ENCODE data around the gene PPFIBP1. TPM values are rescaled to one million over a fixed set of nuclear protein-coding genes. Genes with fewer than 3 reads are reported as not detected.

Gene PPFIBP1
- total and polyA plus RNA-seq, 2 of the 13 experiments (the other 11 are each of a cell fraction or from before 2014, with no cell fraction given): 16.2 to 21.8 TPM

GRCh38 chr12:27685274-27685673, 161.3 kb downstream of the PPFIBP1 start:
- POLR2A ChIA-PET: no interaction called here
- Histone ChIP-seq H4K20me1 (ENCODE audit: insufficient read depth, low read length) (no peaks in the 10 kb centered on the region), H3K9ac (ENCODE audit: insufficient read depth, low read depth, low read length) (no peak overlapping the region), H3K79me2 (ENCODE audit: insufficient read depth, low read length) (no peaks in the 10 kb centered on the region), H3K4me3 (replicated peaks in 1 of 3; ENCODE audit: insufficient read depth in 1 of 3, low read depth in 2 of 3, low read length in 3 of 3) (no peak overlapping the region), H3K4me2 (ENCODE audit: low read depth, low read length) (no peak overlapping the region), H2AFZ (ENCODE audit: low read length) (no peak overlapping the region), H3K36me3 (replicated peaks in 1 of 2; ENCODE audit: control insufficient read depth in 1 of 2, insufficient read depth in 2 of 2, low read length in 2 of 2) (peaks cover 5 to 23% of the 10 kb centered on the region in 2 experiments; a peak in 4 of 5 replicates), H3K9me3 (ENCODE audit: low read length) (no peaks in the 10 kb centered on the region), H3K27ac (ENCODE audit: extremely low read length, insufficient read depth, low read length) (no peak overlapping the region), H3K27me3 (ENCODE audit: control insufficient read depth in 1 of 2, insufficient read depth in 2 of 2, low read length in 2 of 2) (no peaks in the 10 kb centered on the region; a peak in 1 of 5 replicates), H3K4me1 (ENCODE audit: insufficient read depth, low read length) (no peaks in the 10 kb centered on the region)
- in situ Hi-C loops (cut with HindIII; ENCODE audit: extremely low pct_ligation_motif_present, low pct_unique_long_range_greater_than_20kb) (no loop called here), intact Hi-C loops (cut with micrococcal nuclease; ENCODE audit: unreplicated experiment) (no loop called here)
- no peak for TF ChIP-seq ZFP37 (CRISPR knock-in tag; IDR thresholded peaks at IDR 0.05; ENCODE audit: borderline replicate concordance)
- no peak for TF ChIP-seq SOX13 (IDR thresholded peaks at IDR 0.05)
- TF ChIP-seq SOX13 (CRISPR knock-in tag; conservative IDR thresholded peaks at IDR 0.05 in 1 of 2, IDR thresholded peaks at IDR 0.05 in 1 of 2): no peak
- TF ChIP-seq SPEN (CRISPR knock-in tag; IDR thresholded peaks at IDR 0.05; ENCODE audit: low read depth): no peak
- TF ChIP-seq HINFP (CRISPR knock-in tag; IDR thresholded peaks at IDR 0.05; ENCODE audit: low read depth): no peak
- no peak for TF ChIP-seq NR2F1 (CRISPR knock-in tag; IDR thresholded peaks at IDR 0.05)
- TF ChIP-seq TARDBP (CRISPR knock-in tag; IDR thresholded peaks at IDR 0.05): no peak
- TF ChIP-seq ZNF781 (CRISPR knock-in tag; IDR thresholded peaks at IDR 0.05; ENCODE audit: borderline replicate concordance, not compliant biosample characterization): no peak
- TF ChIP-seq ETS1 (CRISPR knock-in tag; IDR thresholded peaks at IDR 0.05): no peak
- no peak for ATAC-seq
- no peak for DNase-seq (ENCODE audit: low spot score)
- FAIRE-seq: no peak
- CTCF ChIA-PET (ENCODE audit: low intra/inter-chr PET ratio, low total read pairs): no interaction called here
- 100% methylated on average over 2 of the region's 2 CpGs for whole genome bisulfite sequencing (ENCODE audit: low lambda C conversion rate)
- no TSS peak for BruUV-seq (replicated peaks)
